GM18909 (cell line): ENCODE results near the gene NR3C1.
A peak's percentile ranks its signal among the peaks of the same experiment; 100 is the strongest.

Experiments used
- ATAC-seq: cut with Tn5 transposase; IDR thresholded peaks from one replicate; pipeline ENCODE4 v1.9.1; 2021; ENCODE audit warnings: mild to moderate bottlenecking; ENCODE audit not compliant: unreplicated experiment, poor library complexity

The NR3C1 gene

DNA sequence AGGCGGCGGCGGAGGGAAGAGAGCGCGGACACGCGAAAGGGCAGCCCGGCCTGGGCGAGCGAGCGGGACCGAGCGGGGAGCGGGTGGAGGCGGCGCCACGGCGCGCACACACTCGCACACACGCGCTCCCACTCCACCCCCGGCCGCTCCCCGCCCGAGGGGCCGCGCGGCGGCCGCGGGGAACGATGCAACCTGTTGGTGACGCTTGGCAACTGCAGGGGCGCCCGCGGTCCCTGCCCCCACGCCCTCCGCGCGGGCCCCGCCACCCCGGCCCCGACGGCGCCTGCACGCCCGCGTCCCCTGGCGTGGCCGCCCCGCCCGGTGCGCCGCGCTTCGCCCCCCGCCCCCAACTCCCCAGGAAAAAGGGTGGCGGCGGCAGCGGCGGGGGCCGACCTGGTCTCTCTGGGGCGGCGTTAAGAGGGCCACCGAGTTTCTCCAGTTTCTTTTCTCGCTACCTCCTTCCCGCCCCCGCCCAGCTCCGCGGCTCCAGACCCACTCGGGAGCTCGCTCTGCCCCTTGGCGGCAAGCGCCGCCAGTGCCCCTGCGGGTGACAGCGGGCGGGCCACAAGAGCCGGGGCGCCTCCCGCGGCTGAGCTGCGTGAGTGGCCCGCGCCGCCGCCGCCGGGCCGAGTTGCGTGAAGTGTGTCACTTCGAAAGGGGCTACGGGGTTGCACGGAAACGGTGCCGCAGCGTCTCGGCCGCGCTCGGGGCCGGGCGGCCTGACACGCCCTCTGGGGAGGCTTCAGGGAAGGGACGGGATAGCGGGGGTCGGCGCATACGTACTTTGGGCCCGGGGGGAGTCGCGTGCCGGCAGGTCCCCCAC is at the start of gene NR3C1:
Gene NR3C1, minus strand, starts transcription at position 94 of the 823 bp plus-strand sequence. CDS start 2,847 bp downstream, outside the sequence.
- ATAC-seq: peak; percentile 65

- ATAC-seq: no peak
Observed at GRCh38 chr5:143449772-143450171, 46.3 kb upstream of the NR3C1 start.

- ATAC-seq: no peak
Observed at GRCh38 chr5:143448518-143448917, 45.0 kb upstream of the NR3C1 start.

DNA sequence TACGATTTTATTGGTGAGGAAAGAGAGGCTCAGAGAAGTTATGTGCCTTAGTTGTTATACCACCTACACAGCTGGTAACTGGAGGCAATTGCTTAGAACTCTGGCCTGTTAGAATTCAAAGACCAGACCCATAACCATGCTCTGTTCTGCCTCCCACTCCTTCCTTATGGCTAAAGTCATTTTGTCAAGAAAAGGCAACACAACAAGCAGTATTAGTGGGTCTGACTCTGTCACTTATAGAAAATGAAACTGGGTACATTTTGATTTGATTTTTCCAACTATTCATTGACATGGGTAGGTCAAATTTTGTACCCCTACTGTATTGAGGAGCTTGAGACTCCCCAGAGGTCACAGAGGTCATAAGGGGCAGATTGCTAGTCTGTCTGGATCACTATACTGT is 44.5 kb upstream of the NR3C1 start:
- no peak for ATAC-seq

GRCh38 chr5:143446535-143447226 is 43.2 kb upstream of the NR3C1 start:
- no peak for ATAC-seq

GRCh38 chr5:143445776-143446175 is 42.3 kb upstream of the NR3C1 start:
- no peak for ATAC-seq

- no peak for ATAC-seq
Observed at GRCh38 chr5:143443330-143443729, 39.8 kb upstream of the NR3C1 start.

DNA sequence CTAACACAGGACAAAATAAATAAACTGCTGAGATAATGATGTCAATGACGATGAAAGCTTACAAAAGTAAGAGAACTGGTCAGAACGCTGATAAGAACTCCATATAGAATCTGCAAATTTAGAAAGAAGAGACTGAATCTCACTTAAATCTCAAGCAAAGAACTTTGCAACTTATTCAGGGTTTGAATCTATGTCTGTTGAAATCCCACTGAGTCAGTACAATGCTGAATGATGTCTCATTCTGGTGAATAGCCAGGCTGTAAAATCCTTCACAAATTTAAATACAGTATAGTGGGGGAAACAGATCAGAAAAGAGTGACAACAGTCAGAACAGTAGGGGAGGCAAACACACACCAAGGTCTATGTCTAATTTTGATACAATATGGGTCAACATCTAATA is 38.9 kb upstream of the NR3C1 start:
- ATAC-seq: no peak

DNA sequence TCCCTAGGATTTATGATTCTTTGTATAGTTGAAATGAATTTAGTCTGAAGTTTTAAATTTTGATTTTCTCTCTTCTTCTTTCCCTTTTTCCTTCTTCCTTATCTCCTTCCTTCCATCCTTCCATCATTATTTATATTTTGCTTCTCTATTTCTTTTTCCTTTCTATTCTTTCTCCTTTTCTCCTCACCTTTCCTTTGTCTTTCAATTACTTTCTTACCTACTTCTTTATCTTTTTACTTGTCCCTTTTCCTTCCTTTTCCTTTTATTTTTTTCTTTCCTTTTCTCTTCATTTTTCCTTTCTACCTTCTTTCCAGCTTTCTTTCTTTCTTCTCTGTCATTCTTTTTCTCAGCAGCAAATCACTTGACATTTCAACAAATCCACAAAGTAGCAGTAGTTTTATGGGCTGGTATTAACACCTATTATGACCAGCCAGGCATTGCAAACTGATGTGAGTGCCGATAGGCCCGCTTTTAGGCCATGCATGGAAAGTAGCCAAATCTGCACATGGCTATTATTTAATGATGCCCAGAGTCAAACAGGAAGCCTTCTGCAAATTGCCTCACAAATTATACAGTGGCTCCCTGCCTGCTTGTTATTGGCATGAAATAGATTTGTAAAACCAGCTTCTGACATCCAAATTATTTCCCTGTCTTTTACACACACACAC is 37.1 kb upstream of the NR3C1 start:
- ATAC-seq: no peak

GRCh38 chr5:143437666-143438273 is 34.3 kb upstream of the NR3C1 start:
- ATAC-seq: no peak

- ATAC-seq: no peak
Observed at GRCh38 chr5:143436871-143437270, 33.4 kb upstream of the NR3C1 start.

- ATAC-seq: peak; percentile 91
Observed at GRCh38 chr5:143435210-143435657, 31.7 kb upstream of the NR3C1 start.

- no peak for ATAC-seq
Observed at GRCh38 chr5:143434261-143435209, 31.0 kb upstream of the NR3C1 start.

DNA sequence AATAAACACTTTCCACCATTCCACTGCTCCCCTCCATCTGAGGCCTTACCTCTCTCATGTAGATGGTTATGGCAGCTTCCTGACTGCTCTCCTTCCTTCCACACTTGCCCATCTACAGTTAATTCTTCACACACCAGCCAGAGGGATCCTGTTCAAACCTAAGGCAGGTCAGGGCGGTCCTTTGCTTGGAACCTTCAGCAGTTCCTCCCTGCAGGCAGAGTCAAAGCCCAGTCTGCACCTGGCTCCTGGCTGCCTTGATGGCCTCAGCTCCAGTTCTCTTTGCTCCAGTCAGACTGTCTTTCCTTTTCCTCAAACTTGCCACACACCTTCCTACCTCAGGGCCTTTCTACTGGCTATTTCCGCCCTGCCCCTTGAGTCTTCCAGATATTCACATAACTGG is 30.2 kb upstream of the NR3C1 start:
- no peak for ATAC-seq

- ATAC-seq: no peak
Observed at GRCh38 chr5:143432658-143433239, 29.3 kb upstream of the NR3C1 start.

GRCh38 chr5:143431789-143432188 is 28.3 kb upstream of the NR3C1 start:
- no peak for ATAC-seq

DNA sequence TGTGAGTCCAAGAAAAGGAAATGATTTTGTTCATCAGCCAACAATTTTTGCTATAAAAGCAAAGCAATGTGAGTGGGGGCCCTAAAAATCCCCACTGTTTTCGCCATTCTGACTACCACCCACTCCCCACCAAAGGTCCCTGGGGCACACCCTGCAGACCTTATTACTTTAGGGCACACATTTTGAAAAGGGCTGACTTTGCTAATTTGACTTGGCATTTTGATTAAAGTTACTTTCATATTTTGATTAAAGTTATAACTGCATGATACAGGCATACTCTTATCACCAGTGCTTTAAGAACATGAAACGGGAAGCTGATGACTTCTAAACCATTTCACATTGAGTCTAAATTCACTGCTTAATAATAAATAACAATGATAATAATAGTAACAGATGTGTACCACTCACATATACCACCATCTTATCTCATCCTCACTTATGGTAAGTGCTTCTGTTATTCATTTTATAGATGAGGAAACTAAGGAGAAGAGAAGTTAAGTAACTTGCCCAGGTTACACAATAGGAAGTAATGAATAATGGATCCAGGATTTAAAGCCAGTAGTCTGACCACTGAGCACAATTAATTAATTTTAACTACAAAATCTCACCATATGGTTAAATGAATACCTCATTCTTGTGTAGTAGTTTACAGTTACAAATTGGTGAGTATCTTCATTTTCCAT is 25.4 kb upstream of the NR3C1 start:
- no peak for ATAC-seq

- ATAC-seq: no peak
Observed at GRCh38 chr5:143428155-143428554, 24.7 kb upstream of the NR3C1 start.
